Activated naive CD4-positive, alpha-beta T cell treated with anti-CD3 and anti-CD28 coated beads for 36 hours (primary cell): Measurements from ENCODE around the gene MSI1. TPM values are rescaled to one million over a fixed set of nuclear protein-coding genes. Genes with fewer than 3 reads are reported as not detected.

Experiments used
- CTCF ChIA-PET: fragments of 350-600 bp; sonication (Branson Sonifier 250); formaldehyde crosslinking; loops from one replicate; lab custom pipeline; 2021; ENCODE audit warnings: antibody characterized with exemption; lab: Charles Lee
- DNase-seq: peaks from one replicate; pipeline ENCODE4 v3.0.0-alpha.2; 2020
- H3K27ac Mint-ChIP-seq: one replicate; pipeline ENCODE4 v1.8.0; 2021; ENCODE audit warnings: mild to moderate bottlenecking, mixed read lengths
- H3K27me3 Mint-ChIP-seq: one replicate; pipeline ENCODE4 v1.8.0; 2021; ENCODE audit warnings: low read depth, mixed read lengths
- H3K36me3 Mint-ChIP-seq: one replicate; pipeline ENCODE4 v1.8.0; 2021; ENCODE audit warnings: low read depth, mixed read lengths
- H3K4me1 Mint-ChIP-seq: one replicate; pipeline ENCODE4 v1.8.0; 2021; ENCODE audit warnings: low read depth, mixed read lengths
- H3K4me3 Mint-ChIP-seq: one replicate; pipeline ENCODE4 v1.8.0; 2021; ENCODE audit warnings: mild to moderate bottlenecking, moderate library complexity, mixed read lengths
- H3K9me3 Mint-ChIP-seq: one replicate; pipeline ENCODE4 v1.8.0; 2021; ENCODE audit warnings: mixed read lengths
- intact Hi-C: fragments of 100-400 bp; cut with micrococcal nuclease; formaldehyde crosslinking; loops from one replicate; pipeline ENCODE4 v1.15.1; 2023
- total RNA-seq, 2 experiments: library from RNA; stranded (reverse); gene quantifications; one replicate each; pipeline ENCODE4 v1.2.3, GENCODE V29; 2021

MSI1 gene
- total RNA-seq, 2 experiments from 2014 or later = 0.27 to 0.57 TPM

- Mint-ChIP-seq H3K9me3 (no peaks in the 10 kb centered on the region), H3K36me3 (no peaks in the 10 kb centered on the region), H3K27ac (no peak overlapping the region), H3K4me1 (peaks cover 2% of the 10 kb centered on the region), H3K27me3 (peaks cover 15% of the 10 kb centered on the region), H3K4me3 (no peak overlapping the region)
- intact Hi-C loops = no loop called here
- no peak for DNase-seq
- CTCF ChIA-PET = no interaction called here
Measured at GRCh38 chr12:120399531-120399930, 30.6 kb upstream of the MSI1 start.

- H3K36me3 Mint-ChIP-seq = no peaks in the 10 kb centered on the region
- CTCF ChIA-PET = no interaction called here
- no peak for DNase-seq
- intact Hi-C loops = no loop called here
- H3K4me1 Mint-ChIP-seq = no peaks in the 10 kb centered on the region
- H3K27me3 Mint-ChIP-seq = peaks cover 15% of the 10 kb centered on the region
- H3K27ac Mint-ChIP-seq = no peak overlapping the region
- no peaks in the 10 kb centered on the region for H3K9me3 Mint-ChIP-seq
- no peak overlapping the region for H3K4me3 Mint-ChIP-seq
Measured at GRCh38 chr12:120397824-120398540, 29.0 kb upstream of the MSI1 start.

- CTCF ChIA-PET = interaction anchor here (0.5 to 1.5 kb wide), 5 partner anchors 11 to 351 kb away, joined by 3 to 5 read pairs (median 4); partner anchors contain the start of gene SIRT4
- H3K36me3 Mint-ChIP-seq = no peaks in the 10 kb centered on the region
- no peaks in the 10 kb centered on the region for H3K4me1 Mint-ChIP-seq
- H3K27me3 Mint-ChIP-seq = peaks cover 19% of the 10 kb centered on the region
- H3K4me3 Mint-ChIP-seq = no peak overlapping the region
- intact Hi-C loops = no loop called here
- H3K27ac Mint-ChIP-seq = no peak overlapping the region
- H3K9me3 Mint-ChIP-seq = no peaks in the 10 kb centered on the region
- DNase-seq = no peak
Measured at GRCh38 chr12:120394483-120395367, 25.8 kb upstream of the MSI1 start.

GRCh38 chr12:120390540-120391120, 21.7 kb upstream of the MSI1 start:
- CTCF ChIA-PET = no interaction called here
- no peak overlapping the region for H3K4me3 Mint-ChIP-seq
- intact Hi-C loops = no loop called here
- H3K27ac Mint-ChIP-seq = no peak overlapping the region
- no peaks in the 10 kb centered on the region for H3K36me3 Mint-ChIP-seq
- no peak for DNase-seq
- peaks cover 4% of the 10 kb centered on the region for H3K4me1 Mint-ChIP-seq
- no peaks in the 10 kb centered on the region for H3K9me3 Mint-ChIP-seq
- peaks cover 32% of the 10 kb centered on the region for H3K27me3 Mint-ChIP-seq

GRCh38 chr12:120388691-120389481, 19.9 kb upstream of the MSI1 start:
- H3K9me3 Mint-ChIP-seq = no peaks in the 10 kb centered on the region
- H3K4me1 Mint-ChIP-seq = peaks cover 4% of the 10 kb centered on the region
- no peak overlapping the region for H3K27ac Mint-ChIP-seq
- CTCF ChIA-PET = interaction anchor here (1.8 kb wide), 1 partner anchor 22 kb away, joined by 4 read pairs; no protein-coding TSS in a partner anchor
- H3K36me3 Mint-ChIP-seq = no peaks in the 10 kb centered on the region
- DNase-seq = no peak
- peaks cover 33% of the 10 kb centered on the region for H3K27me3 Mint-ChIP-seq
- no peak overlapping the region for H3K4me3 Mint-ChIP-seq
- intact Hi-C loops = no loop called here

- no peaks in the 10 kb centered on the region for H3K4me1 Mint-ChIP-seq
- intact Hi-C loops = no loop called here
- CTCF ChIA-PET = interaction anchor here (2.2 kb wide), 1 partner anchor 24 kb away, joined by 8 read pairs; no protein-coding TSS in a partner anchor
- H3K36me3 Mint-ChIP-seq = no peaks in the 10 kb centered on the region
- peaks cover 21% of the 10 kb centered on the region for H3K27me3 Mint-ChIP-seq
- H3K27ac Mint-ChIP-seq = no peak overlapping the region
- H3K4me3 Mint-ChIP-seq = no peak overlapping the region
- no peaks in the 10 kb centered on the region for H3K9me3 Mint-ChIP-seq
- DNase-seq = no peak
Measured at GRCh38 chr12:120381752-120382419, 12.9 kb upstream of the MSI1 start.

GRCh38 chr12:120378036-120378435, 9.1 kb upstream of the MSI1 start:
- CTCF ChIA-PET = no interaction called here

GRCh38 chr12:120377611-120378010, 8.6 kb upstream of the MSI1 start:
- DNase-seq = no peak
- Mint-ChIP-seq H3K4me3 (no peak overlapping the region), H3K36me3 (no peaks in the 10 kb centered on the region), H3K4me1 (no peaks in the 10 kb centered on the region), H3K9me3 (no peaks in the 10 kb centered on the region), H3K27ac (no peak overlapping the region), H3K27me3 (peaks cover 31% of the 10 kb centered on the region)
- CTCF ChIA-PET = no interaction called here
- intact Hi-C loops = no loop called here

More at GRCh38 chr12:120378036-120378435, 9.1 kb upstream of the MSI1 start:
- no peak overlapping the region for H3K4me3 Mint-ChIP-seq
- H3K9me3 Mint-ChIP-seq = no peaks in the 10 kb centered on the region
- H3K27ac Mint-ChIP-seq = no peak overlapping the region
- intact Hi-C loops = no loop called here
- no peak for DNase-seq
- no peaks in the 10 kb centered on the region for H3K4me1 Mint-ChIP-seq
- no peaks in the 10 kb centered on the region for H3K36me3 Mint-ChIP-seq
- peaks cover 27% of the 10 kb centered on the region for H3K27me3 Mint-ChIP-seq

- no peak for DNase-seq
- Mint-ChIP-seq H3K27me3 (peaks cover 34% of the 10 kb centered on the region), H3K9me3 (no peaks in the 10 kb centered on the region), H3K4me1 (no peaks in the 10 kb centered on the region), H3K36me3 (no peaks in the 10 kb centered on the region), H3K4me3 (no peak overlapping the region), H3K27ac (no peak overlapping the region)
- CTCF ChIA-PET = interaction anchor here (3.5 kb wide), 1 partner anchor 54 kb away, joined by 10 read pairs; no protein-coding TSS in a partner anchor
- intact Hi-C loops = no loop called here
Measured at GRCh38 chr12:120376934-120377572, 8.1 kb upstream of the MSI1 start.

- peaks cover 38% of the 10 kb centered on the region for H3K27me3 Mint-ChIP-seq
- H3K4me1 Mint-ChIP-seq = no peaks in the 10 kb centered on the region
- intact Hi-C loops = no loop called here
- no peak overlapping the region for H3K4me3 Mint-ChIP-seq
- DNase-seq = no peak
- H3K36me3 Mint-ChIP-seq = no peaks in the 10 kb centered on the region
- no peak overlapping the region for H3K27ac Mint-ChIP-seq
- CTCF ChIA-PET = interaction anchor here (3.5 kb wide), 1 partner anchor 54 kb away, joined by 10 read pairs; no protein-coding TSS in a partner anchor
- no peaks in the 10 kb centered on the region for H3K9me3 Mint-ChIP-seq
Measured at GRCh38 chr12:120376416-120376815, 7.5 kb upstream of the MSI1 start.

GRCh38 chr12:120376009-120376408, 7.0 kb upstream of the MSI1 start:
- Mint-ChIP-seq H3K9me3 (no peaks in the 10 kb centered on the region), H3K4me1 (no peaks in the 10 kb centered on the region), H3K4me3 (no peak overlapping the region), H3K27ac (no peak overlapping the region), H3K36me3 (no peaks in the 10 kb centered on the region), H3K27me3 (peaks cover 38% of the 10 kb centered on the region)
- intact Hi-C loops = no loop called here
- CTCF ChIA-PET = interaction anchor here (3.5 kb wide), 1 partner anchor 55 kb away, joined by 10 read pairs; no protein-coding TSS in a partner anchor
- DNase-seq = no peak
